ENCODE measurements around the gene UCN3.

UCN3 gene

DNA sequence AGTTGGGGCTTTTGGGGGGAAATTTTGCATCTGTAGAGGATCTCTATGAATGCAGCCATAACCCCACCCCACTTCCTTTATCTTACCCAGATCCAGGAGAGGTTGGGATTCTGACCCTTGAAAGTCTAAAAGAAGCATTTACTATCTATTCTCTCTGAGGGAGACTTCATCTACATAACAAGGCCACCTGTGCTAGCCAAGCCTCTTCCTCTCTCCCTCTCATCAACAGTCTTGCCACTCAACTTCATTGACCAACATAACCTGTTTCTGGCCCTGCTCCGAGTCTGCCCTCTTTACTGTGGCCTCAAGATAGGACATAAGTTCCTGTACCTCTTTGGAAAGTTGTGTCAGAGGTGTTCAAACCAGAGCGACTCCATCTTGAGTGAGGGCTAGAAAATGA is 20.5 kb downstream of the UCN3 start:
- in situ Hi-C loops (cut with MboI; ENCODE audit: low pct_unique_long_range_greater_than_20kb, low sequenced_read_pairs, unreplicated experiment) = loop anchor here (25.0 kb wide), 1 partner anchor 548 kb away; the partner anchor contains the start of gene AKR1E2
- TF ChIP-seq, protein P1, sequence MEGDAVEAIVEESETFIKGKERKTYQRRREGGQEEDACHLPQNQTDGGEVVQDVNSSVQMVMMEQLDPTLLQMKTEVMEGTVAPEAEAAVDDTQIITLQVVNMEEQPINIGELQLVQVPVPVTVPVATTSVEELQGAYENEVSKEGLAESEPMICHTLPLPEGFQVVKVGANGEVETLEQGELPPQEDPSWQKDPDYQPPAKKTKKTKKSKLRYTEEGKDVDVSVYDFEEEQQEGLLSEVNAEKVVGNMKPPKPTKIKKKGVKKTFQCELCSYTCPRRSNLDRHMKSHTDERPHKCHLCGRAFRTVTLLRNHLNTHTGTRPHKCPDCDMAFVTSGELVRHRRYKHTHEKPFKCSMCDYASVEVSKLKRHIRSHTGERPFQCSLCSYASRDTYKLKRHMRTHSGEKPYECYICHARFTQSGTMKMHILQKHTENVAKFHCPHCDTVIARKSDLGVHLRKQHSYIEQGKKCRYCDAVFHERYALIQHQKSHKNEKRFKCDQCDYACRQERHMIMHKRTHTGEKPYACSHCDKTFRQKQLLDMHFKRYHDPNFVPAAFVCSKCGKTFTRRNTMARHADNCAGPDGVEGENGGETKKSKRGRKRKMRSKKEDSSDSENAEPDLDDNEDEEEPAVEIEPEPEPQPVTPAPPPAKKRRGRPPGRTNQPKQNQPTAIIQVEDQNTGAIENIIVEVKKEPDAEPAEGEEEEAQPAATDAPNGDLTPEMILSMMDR (IDR thresholded peaks at IDR 0.05; ENCODE audit: extremely low read depth, insufficient read depth, missing control alignments) = no peak
- DNase-seq (ENCODE audit: low spot score) = no peak

DNA sequence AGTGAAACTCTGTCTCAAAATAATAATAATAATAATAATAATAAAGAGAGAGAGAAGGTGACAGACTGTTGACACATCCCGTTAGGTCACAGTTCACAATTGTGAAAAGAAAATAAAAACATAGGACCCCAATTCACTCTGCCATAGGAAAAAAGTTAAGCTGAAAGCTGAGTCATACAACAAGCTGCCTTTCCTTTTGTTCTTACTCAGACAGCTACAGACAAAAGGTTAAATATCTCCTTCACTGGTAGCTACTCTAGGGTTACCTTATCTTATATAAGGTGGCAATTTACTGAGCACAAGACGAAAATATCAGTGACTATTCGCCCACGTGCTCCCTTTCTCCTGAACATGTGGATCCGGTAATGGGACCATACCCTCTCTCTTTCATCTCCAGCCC is 22.4 kb downstream of the UCN3 start:
- in situ Hi-C loops (cut with MboI; ENCODE audit: low pct_unique_long_range_greater_than_20kb, low sequenced_read_pairs, unreplicated experiment) = loop anchor here (25.0 kb wide), 1 partner anchor 550 kb away; the partner anchor contains the start of gene AKR1E2
- TF ChIP-seq, protein P1 (IDR thresholded peaks at IDR 0.05; ENCODE audit: extremely low read depth, insufficient read depth, missing control alignments) = no peak
- no peak for DNase-seq (ENCODE audit: low spot score)

DNA sequence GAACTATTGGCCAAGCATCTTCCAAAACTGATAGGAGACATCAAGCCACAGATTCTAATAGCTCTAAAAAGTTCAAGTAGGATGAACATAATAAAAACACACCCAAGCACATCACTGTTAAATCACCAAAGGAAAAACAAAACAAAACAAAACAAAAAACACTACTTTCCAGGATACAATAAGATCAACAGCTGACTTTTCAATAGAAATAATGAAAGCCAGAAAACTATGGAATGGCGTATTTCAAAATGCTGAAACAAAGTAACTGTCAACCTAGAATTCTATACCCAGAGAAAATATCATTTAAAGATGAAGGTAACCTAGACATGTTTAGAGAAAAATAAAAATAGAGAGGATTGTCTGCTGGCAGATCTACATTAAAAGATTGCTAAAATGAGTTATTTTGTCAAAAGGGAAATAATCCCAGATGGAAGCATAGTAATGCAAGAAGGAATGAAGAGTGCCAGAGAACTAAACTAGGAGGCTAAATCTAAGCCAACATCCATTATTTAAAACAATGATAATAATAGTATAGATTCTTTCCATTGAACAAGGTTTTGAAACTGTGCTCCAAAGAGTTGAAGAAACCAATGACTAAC is 25.9 kb downstream of the UCN3 start:
- in situ Hi-C loops (cut with MboI; ENCODE audit: low pct_unique_long_range_greater_than_20kb, low sequenced_read_pairs, unreplicated experiment) = loop anchor here (25.0 kb wide), 1 partner anchor 553 kb away; the partner anchor contains the start of gene AKR1E2
- TF ChIP-seq, protein P1 (IDR thresholded peaks at IDR 0.05; ENCODE audit: extremely low read depth, insufficient read depth, missing control alignments) = no peak
- no peak for DNase-seq (ENCODE audit: low spot score)

DNA sequence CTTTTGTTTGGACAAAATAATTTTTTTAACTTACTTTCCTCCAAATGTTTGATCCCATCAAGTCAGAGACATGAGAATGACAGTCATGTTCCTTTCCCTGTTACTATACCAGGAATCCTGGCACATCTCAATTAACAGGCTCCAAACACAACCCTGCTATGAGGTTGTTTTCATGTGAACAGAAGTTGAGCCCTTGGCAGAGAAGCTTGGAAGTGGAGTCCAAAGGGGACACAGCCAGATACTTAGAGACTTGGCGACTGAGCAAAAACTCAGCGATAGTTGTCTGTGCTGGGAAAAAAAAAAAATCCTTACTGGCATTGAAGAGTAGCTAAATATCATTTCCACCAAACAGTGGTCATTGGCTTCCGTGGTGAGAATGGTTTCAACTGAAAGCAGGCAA is 27.0 kb downstream of the UCN3 start:
- in situ Hi-C loops (cut with MboI; ENCODE audit: low pct_unique_long_range_greater_than_20kb, low sequenced_read_pairs, unreplicated experiment) = loop anchor here (25.0 kb wide), 1 partner anchor 554 kb away; the partner anchor contains the start of gene AKR1E2
- DNase-seq (ENCODE audit: low spot score) = no peak
- TF ChIP-seq, protein P1 (IDR thresholded peaks at IDR 0.05; ENCODE audit: extremely low read depth, insufficient read depth, missing control alignments) = no peak

DNA sequence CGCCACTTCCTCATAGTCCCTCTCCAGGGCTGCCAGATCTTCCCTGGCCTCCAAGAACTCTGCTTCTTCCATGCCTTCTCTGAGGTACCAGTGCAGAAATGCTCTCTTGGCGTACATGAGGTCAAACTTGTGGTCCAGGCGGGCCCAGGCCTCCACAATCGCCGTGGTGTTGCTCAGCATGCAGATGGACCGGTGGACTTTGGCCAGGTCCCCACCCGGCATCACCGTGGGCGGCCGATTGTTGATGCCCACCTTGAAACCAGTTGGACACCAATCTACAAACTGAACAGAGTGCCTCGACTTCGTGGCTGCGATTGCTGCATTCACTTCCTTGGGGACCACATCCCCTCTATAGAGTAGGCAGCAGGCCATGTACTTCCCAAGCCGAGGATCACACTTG is 28.8 kb downstream of the UCN3 start:
- DNase-seq (ENCODE audit: low spot score) = no peak
- TF ChIP-seq, protein P1 (IDR thresholded peaks at IDR 0.05; ENCODE audit: extremely low read depth, insufficient read depth, missing control alignments) = no peak
- in situ Hi-C loops (cut with MboI; ENCODE audit: low pct_unique_long_range_greater_than_20kb, low sequenced_read_pairs, unreplicated experiment) = loop anchor here (25.0 kb wide), 1 partner anchor 556 kb away; the partner anchor contains the start of gene AKR1E2

DNA sequence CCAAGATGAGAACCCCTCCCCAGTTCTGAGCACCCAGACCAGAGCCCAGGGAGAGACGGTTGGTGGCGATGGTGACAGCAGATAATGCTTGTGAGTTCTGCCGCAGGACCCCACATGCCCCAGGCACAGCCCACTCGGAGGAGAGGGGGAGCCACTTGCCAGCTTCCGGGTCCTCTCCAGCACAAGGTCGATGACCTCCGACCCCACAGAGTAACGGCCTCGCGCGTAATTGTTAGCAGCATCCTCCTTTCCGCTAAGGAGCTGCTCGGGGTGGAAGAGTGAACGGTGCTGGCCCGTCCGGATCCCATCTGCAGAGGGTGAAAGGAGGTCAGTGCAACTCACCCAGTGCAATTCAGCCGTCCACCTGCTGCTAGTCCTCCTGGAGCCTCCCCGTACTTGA is 30.4 kb downstream of the UCN3 start:
- TF ChIP-seq, protein P1 (IDR thresholded peaks at IDR 0.05; ENCODE audit: extremely low read depth, insufficient read depth, missing control alignments) = no peak
- in situ Hi-C loops (cut with MboI; ENCODE audit: low pct_unique_long_range_greater_than_20kb, low sequenced_read_pairs, unreplicated experiment) = loop anchor here (25.0 kb wide), 1 partner anchor 558 kb away; the partner anchor contains the start of gene AKR1E2
- no peak for DNase-seq (ENCODE audit: low spot score)

Data from GM13977 (cell line).